GM12874 (cell line): ENCODE measurements around the gene SPATA19.

ENCODE experiments used
- CTCF ChIP-seq: IDR thresholded peaks from 2 replicates; pipeline ENCODE4 v1.5.1; 2011; ENCODE audit warnings: low read depth, mild to moderate bottlenecking, control low read depth, low read length, moderate library complexity; ENCODE audit not compliant: insufficient read depth

Gene SPATA19, protein sequence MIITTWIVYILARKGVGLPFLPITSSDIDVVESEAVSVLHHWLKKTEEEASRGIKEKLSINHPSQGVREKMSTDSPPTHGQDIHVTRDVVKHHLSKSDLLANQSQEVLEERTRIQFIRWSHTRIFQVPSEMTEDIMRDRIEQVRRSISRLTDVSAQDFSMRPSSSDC

DNA sequence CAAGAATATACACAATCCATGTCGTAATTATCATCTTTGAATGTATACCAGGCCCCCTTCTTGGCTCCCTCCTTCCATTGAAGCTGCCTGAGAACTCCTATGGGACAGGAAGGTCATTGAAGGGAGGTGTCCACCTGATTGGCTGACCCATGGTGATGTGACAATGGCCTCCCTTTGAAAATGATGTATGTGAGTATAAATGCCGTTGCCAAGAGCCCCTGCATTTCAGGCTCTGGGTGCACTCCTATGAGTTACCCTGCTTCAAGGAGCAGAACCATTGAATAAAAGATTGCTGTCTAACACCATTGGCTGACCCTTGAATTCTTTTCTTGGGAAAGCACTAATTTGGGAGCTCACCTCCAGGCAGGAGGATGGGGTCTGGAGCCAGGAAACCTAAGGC lies at the start of gene SPATA19:
TSS of gene SPATA19 (minus strand) at position 101 of the 400 bp plus-strand sequence. CDS start at position 34, 67 bp downstream.
- no peak for TF ChIP-seq CTCF

DNA sequence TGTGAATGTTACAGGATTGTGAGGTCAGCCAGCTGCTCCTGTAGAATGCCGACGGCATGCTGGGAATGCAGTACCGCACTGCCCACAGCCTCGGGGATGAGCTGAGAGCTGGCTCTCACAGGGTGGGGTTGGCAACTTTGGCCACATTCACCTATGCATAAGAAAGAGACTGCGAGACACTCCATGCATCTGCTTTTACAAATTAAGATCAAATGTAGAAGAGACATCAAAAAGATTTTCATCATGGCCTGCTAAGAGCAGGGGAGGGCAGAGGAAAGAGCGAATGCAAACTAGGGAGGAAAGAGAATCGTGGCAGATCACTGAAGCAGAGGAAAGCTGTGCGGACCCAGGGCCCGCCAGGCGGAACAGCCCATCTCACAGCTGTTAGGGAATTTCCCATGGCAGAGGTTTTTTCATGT lies 49.8 kb upstream of the SPATA19 start:
- TF ChIP-seq CTCF: no peak

DNA sequence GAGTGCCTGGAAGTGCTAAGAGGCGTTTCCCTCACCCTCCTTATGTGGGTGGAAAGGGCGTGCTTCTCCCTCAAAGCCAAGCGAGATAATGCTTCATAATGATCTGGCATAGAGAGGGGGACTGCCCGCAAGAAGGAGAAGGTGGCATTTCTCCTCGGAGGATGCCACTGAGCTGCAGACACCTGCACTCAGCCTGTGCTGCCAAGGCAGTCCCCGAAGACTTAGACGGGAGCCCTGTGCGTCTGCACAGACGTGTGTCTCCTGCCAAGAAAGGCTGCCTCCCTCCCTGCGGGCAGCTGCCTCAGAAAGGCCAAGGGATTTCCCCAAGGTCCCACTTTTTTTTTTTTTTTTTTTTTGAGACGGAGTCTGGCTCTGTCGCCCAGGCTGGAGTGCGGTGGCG lies 48.1 kb upstream of the SPATA19 start:
- TF ChIP-seq CTCF: no peak

GRCh38 chr11:133892584-133893380 lies 47.5 kb upstream of the SPATA19 start:
- no peak for TF ChIP-seq CTCF

DNA sequence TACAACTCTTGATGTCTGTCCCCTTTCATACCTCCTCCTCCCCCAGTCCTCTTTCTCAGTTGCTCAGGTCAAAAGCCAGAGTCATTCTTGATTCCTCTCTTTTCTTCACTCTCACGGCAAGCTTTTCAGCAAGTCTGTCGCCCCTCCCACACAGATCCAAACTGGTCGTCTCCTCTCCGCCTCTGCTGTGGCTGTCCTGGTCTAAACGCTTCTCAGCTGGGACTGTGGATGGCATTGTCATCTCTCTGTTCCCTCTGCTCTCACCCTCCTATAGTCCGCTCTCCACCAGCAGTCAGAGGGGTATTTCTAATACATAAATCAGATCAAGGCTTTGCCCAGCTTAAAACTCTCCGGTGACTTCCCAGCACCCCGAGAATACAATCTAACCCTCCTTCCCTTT lies 46.8 kb upstream of the SPATA19 start:
- no peak for TF ChIP-seq CTCF

- TF ChIP-seq CTCF: no peak
Measured at GRCh38 chr11:133889893-133890292, 44.6 kb upstream of the SPATA19 start.

DNA sequence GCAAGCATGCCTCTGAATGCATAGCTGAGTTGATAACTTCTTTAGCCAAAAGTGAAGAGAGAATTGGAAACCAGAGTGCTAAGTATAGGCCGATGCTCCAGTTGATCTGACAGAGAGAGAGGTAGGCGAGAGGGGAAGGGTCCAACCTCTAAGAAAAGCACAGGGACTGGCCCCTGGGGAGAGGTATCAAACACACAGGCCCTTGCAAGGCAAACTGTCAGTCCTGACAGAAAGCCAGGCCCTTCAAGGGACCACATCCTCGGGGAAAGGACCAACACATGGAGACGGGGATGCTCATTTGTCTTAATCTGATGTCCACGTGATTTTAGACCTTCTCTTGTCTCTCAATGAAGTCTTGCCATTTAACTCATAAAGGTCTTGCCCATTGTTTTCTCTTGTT lies 43.9 kb upstream of the SPATA19 start:
- no peak for TF ChIP-seq CTCF
